HFFc6 (cell line): ENCODE results near the gene OR2B3. TPM values are rescaled to one million over a fixed set of nuclear protein-coding genes. Genes with fewer than 3 reads are reported as not detected.

ENCODE experiments used
- DNase-seq: peaks from one replicate; pipeline ENCODE4 v3.0.0-alpha.2; 2018
- H3K27ac Mint-ChIP-seq: 2 replicates; pipeline ENCODE4 v1.8.0; 2020; ENCODE audit warnings: mild to moderate bottlenecking, mixed read lengths
- H3K27me3 Mint-ChIP-seq: 2 replicates; pipeline ENCODE4 v1.8.0; 2021; ENCODE audit warnings: mild to moderate bottlenecking, moderate library complexity, mixed read lengths; ENCODE audit not compliant: insufficient read depth
- H3K36me3 Mint-ChIP-seq: 2 replicates; pipeline ENCODE4 v1.8.0; 2021; ENCODE audit warnings: low read depth, mixed read lengths
- H3K4me1 Mint-ChIP-seq: 2 replicates; pipeline ENCODE4 v1.8.0; 2020; ENCODE audit warnings: low read depth, mixed read lengths
- H3K4me3 Mint-ChIP-seq: 2 replicates; pipeline ENCODE4 v1.8.0; 2020; ENCODE audit warnings: mild to moderate bottlenecking, moderate library complexity, mixed read lengths
- H3K9me3 Mint-ChIP-seq: 2 replicates; pipeline ENCODE4 v1.8.0; 2020; ENCODE audit warnings: mild to moderate bottlenecking, mixed read lengths
- CTCF ChIP-seq: fragments of 200-600 bp; sonication (generic); IDR thresholded peaks from 2 replicates; pipeline ENCODE4 v1.5.0; 2021; ENCODE audit warnings: antibody characterized with exemption, mild to moderate bottlenecking
- total RNA-seq, 6 experiments: library from RNA; stranded (reverse); fragmentation: NEBNext Ultra II Directional; extraction: Animal tissue kit (Norgen Biotek cat#: 25700); gene quantifications; 2 replicates in 1 of 6; 3 replicates in 5 of 6; pipeline ENCODE4 v1.2.3, GENCODE V29; 2021

Gene OR2B3
- total RNA-seq, 6 experiments from 2014 or later: not detected

DNA sequence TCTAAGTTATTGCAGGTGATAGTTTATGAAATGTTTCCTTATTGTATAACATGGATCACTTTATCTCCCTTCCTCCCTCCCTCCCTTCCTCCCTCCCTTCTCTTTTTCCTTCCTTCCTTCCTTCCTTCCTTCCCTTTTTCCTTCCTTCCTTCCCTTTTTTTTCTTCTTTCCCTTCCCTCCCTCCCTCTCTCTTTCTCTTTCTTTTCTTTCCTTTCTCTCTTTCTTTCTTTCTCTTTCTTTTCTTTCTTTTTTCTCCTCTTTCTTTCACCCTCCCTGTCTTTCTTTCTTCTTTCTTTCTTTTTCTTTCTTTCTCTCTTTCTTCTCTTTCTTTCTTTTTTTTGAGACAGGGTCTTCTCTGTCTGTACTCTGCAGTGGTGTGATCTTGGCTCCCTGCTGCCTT lies 5.8 kb downstream of the OR2B3 start:
- no peak for TF ChIP-seq CTCF
- Mint-ChIP-seq H3K4me1 (no peaks in the 10 kb centered on the region), H3K36me3 (peaks cover 5% of the 10 kb centered on the region; the same call in 1 of the 2 replicates), H3K27ac (no peak overlapping the region), H3K9me3 (peaks cover 26% of the 10 kb centered on the region), H3K4me3 (no peak overlapping the region), H3K27me3 (no peaks in the 10 kb centered on the region)
- no peak for DNase-seq

DNA sequence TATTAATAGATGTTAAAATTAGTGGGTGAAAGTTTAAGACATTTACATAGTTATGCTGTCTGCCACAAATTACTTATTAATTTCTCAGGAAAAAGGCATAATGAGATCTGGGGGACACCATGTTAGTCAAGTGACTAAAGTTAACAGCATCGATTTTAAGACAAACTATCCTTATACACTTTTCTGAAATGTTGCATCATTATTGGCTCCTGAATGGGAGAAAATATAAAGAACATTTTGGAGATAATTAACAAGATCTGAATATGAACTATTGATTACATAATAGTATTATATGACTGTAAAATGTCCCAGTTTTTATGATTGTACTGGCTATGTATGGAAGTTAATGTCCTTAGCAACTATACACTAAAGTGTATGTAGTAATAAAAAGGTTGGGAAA lies 7.9 kb downstream of the OR2B3 start:
- Mint-ChIP-seq H3K4me1 (no peaks in the 10 kb centered on the region), H3K27ac (no peak overlapping the region), H3K4me3 (no peak overlapping the region), H3K36me3 (peaks cover 5% of the 10 kb centered on the region; the same call in 1 of the 2 replicates), H3K27me3 (no peaks in the 10 kb centered on the region), H3K9me3 (peaks cover 21% of the 10 kb centered on the region)
- DNase-seq: no peak
- no peak for TF ChIP-seq CTCF

DNA sequence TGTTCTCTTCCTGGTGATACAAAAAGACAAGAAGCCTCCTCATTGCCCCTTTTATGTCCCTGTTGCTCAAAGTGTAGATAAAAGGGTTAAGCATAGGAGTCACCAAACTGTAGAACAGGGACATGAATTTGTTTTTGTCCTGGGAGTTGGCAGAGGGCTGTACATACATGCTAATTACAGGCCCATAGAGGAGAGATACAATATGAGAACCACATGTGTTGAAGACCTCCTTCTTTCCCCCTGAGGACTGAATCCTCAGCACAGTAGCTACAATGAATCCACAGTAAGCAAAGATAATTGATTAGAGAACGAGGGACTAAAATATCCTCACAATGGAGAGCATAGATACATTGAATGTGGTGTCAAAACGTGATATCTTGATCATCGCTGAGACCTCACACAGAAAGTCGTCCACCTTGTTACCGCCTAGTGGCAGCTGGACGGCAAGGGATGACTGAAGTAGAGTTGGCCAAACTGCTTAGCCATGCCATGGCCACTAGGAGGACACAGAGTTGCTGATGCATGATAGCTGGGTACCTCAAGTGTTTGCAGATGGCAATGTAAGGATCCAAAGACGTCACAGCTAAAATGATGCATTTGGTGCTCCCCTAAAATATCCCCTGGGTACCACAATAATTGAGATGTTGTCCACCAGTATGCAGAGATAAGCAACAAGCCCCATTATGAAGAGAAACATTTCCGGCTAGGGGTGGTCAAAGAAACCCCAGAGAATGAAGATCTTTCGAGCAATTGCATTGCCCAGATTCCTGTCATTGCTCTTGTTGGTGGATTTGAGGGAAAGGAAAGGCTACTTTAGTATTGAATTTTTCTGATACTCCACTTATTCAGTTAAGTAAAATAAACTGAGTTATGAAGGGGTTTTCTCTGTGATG lies 15.0 kb downstream of the OR2B3 start:
- Mint-ChIP-seq H3K4me1 (no peaks in the 10 kb centered on the region), H3K9me3 (peaks cover 22% of the 10 kb centered on the region), H3K36me3 (no peaks in the 10 kb centered on the region), H3K27ac (no peak overlapping the region), H3K27me3 (no peaks in the 10 kb centered on the region), H3K4me3 (no peak overlapping the region)
- DNase-seq: peak; percentile 0
- TF ChIP-seq CTCF: peak; percentile 48

DNA sequence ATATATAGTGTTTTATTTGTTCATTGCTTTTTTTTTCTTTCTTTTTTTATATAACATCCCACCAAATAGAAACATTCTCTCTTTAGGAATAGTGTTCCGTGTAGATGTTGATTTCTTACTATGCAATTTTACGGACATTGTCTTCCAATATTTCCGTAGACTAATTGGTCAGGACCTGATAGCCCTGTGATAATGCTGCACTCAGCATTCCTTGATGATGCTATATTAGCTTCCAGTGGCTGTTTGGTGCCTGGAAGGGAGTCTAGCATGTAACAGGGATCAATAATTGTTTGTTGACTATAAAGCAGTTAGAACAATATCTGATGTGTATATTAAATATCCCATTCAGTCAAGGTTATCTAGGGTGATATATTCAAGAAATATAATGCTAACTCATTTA lies 35.4 kb downstream of the OR2B3 start:
- peaks cover 35% of the 10 kb centered on the region for H3K9me3 Mint-ChIP-seq
- H3K27ac Mint-ChIP-seq: no peak overlapping the region
- no peaks in the 10 kb centered on the region for H3K36me3 Mint-ChIP-seq
- no peak for DNase-seq
- TF ChIP-seq CTCF: no peak
- H3K4me3 Mint-ChIP-seq: no peak overlapping the region
- H3K4me1 Mint-ChIP-seq: no peaks in the 10 kb centered on the region
- H3K27me3 Mint-ChIP-seq: no peaks in the 10 kb centered on the region

DNA sequence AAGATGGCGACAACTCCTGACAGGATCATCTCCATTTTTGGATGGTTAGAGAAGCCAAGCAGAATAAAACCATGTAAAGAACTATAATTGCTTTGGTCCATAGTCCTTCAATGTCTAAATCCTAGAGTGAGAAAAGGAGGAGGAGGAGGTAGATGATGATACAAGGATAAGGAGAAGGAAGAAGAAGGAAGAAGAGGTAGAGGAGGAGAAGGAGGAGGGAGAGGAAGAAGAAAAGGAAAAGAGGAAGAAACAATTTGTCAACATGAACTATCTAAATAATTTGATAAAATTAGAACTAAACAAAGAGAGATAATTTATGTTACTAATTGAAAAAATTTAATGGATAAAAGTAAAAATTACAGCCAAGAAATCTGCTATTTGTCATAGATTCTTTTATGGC lies 42.0 kb downstream of the OR2B3 start, which contains the start of gene OR2W1:
TSS of gene OR2W1 (minus strand) at position 101 of the 400 bp plus-strand sequence. CDS start at position 101, 0 bp downstream.
- DNase-seq: no peak
- no peak for TF ChIP-seq CTCF
- no peak within 1 kb of the TSS for H3K27ac Mint-ChIP-seq
- peaks cover under 1% of the 10 kb centered on the region for H3K9me3 Mint-ChIP-seq
- H3K4me3 Mint-ChIP-seq: no peak within 1 kb of the TSS
- no peaks in the 10 kb centered on the region for H3K4me1 Mint-ChIP-seq
- no peaks in the 10 kb centered on the region for H3K36me3 Mint-ChIP-seq
- no peaks in the 10 kb centered on the region for H3K27me3 Mint-ChIP-seq

Other genes with a start within 250 kb of the OR2B3 start
- 10 to 100 TPM; 35.9 to 40.6 (median 39.3) TPM for gene TRIM27, start 163.3 kb downstream of the OR2B3 start, total RNA-seq
- under 1 TPM; 0.17 to 0.34 (median 0.21) TPM for gene ZNF311, start 82.0 kb downstream of the OR2B3 start, total RNA-seq
- not detected for gene OR2W1, start 42.1 kb downstream of the OR2B3 start, total RNA-seq
- not detected for gene OR2J1, start 12.2 kb upstream of the OR2B3 start, total RNA-seq
- gene OR2J3, start 20.7 kb upstream of the OR2B3 start, total RNA-seq: not detected
- gene OR2J2, start 83.6 kb upstream of the OR2B3 start, total RNA-seq: not detected
- not detected for gene OR14J1, start 214.4 kb upstream of the OR2B3 start, total RNA-seq